ENCODE data around the gene HNRNPA1L2.
"Not testable (repeated sequence)": the region's sequence is repeated elsewhere in the genome, so short reads cannot be mapped to it uniquely, and the experiment has no call there.

DNA sequence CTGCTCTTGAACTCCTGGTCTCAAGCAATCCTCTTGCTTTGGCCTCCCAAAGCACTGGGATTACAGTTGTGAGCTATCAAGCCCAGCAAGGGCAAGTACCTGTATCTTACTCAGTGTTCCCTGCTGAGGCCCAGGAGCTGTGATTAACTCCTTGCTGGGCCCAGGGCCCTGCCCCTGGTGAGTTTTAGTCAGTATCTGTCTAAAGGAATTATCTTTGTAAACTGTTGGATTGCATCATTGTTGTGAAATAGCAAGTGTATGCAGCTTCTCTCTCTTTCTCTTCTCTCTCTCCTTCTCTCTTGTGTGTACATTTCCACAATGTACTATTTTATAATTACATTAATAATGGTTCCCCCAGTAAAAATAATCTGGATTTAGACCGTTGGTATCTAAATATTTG, 35.4 kb upstream of the HNRNPA1L2 start:
- TF ChIP-seq, protein P1, sequence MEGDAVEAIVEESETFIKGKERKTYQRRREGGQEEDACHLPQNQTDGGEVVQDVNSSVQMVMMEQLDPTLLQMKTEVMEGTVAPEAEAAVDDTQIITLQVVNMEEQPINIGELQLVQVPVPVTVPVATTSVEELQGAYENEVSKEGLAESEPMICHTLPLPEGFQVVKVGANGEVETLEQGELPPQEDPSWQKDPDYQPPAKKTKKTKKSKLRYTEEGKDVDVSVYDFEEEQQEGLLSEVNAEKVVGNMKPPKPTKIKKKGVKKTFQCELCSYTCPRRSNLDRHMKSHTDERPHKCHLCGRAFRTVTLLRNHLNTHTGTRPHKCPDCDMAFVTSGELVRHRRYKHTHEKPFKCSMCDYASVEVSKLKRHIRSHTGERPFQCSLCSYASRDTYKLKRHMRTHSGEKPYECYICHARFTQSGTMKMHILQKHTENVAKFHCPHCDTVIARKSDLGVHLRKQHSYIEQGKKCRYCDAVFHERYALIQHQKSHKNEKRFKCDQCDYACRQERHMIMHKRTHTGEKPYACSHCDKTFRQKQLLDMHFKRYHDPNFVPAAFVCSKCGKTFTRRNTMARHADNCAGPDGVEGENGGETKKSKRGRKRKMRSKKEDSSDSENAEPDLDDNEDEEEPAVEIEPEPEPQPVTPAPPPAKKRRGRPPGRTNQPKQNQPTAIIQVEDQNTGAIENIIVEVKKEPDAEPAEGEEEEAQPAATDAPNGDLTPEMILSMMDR (IDR thresholded peaks at IDR 0.05), result not testable (repeated sequence)
- not testable (repeated sequence) for TF ChIP-seq POLR2A (IDR thresholded peaks at IDR 0.05)

Data from heart left ventricle (tissue), 13 donors.